BLaER1 (cell line): Measurements from ENCODE around the gene FBRSL1.
A peak's percentile ranks its signal among the peaks of the same experiment; 100 is the strongest.
"Not testable (repeated sequence)": the region's sequence is repeated elsewhere in the genome, so short reads cannot be mapped to it uniquely, and the experiment has no call there.

Experiments
- H3K27ac ChIP-seq: shearing (Covaris generic); formaldehyde crosslinking; 2 replicates; pipeline ENCODE4 v1.8.1; 2022
- H3K27me3 ChIP-seq: shearing (Covaris generic); formaldehyde crosslinking; 2 replicates; pipeline ENCODE4 v1.8.1; 2022
- H3K36me3 ChIP-seq: shearing (Covaris generic); formaldehyde crosslinking; 2 replicates; pipeline ENCODE4 v1.8.1; 2022
- H3K4me1 ChIP-seq: shearing (Covaris generic); formaldehyde crosslinking; 2 replicates; pipeline ENCODE4 v1.8.1; 2022
- H3K4me2 ChIP-seq: shearing (Covaris generic); formaldehyde crosslinking; 2 replicates; pipeline ENCODE4 v1.8.1; 2022
- H3K4me3 ChIP-seq: shearing (Covaris generic); formaldehyde crosslinking; 2 replicates; pipeline ENCODE4 v1.8.1; 2022
- H3K9ac ChIP-seq: shearing (Covaris generic); formaldehyde crosslinking; 2 replicates; pipeline ENCODE4 v1.8.1; 2022
- H3K9me3 ChIP-seq: shearing (Covaris generic); formaldehyde crosslinking; 2 replicates; pipeline ENCODE4 v1.8.1; 2022
- H4K20me1 ChIP-seq: shearing (Covaris generic); formaldehyde crosslinking; 2 replicates; pipeline ENCODE4 v1.8.1; 2022
- Cebpa-rat ChIP-seq: shearing (Covaris generic); IDR thresholded peaks from 2 replicates; pipeline ENCODE4 v1.8.1; 2022

FBRSL1 gene

DNA sequence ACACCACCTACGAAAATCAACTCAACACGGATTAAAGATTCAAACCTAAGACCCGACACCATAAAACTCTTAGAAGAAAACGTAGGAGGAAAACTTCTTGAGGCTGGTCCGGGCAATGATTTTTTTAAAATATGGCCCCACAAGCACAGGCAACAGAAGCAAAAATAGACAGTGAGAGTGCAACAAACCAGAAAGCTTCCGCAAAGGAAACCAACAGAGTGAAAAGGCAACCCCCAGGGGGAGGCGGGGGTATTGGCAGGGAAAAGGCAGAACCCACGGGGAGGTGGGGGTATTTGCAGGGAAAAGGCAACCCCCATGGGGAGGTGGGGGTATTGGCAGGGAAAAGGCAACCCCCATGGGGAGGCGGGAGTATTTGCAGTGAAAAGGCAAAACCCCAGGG, 20.5 kb upstream of the FBRSL1 start:
- Histone ChIP-seq H3K4me3 (peak overlapping the region; percentile 49; the same call in 1 of the 2 replicates), H3K9me3 (no peaks in the 10 kb centered on the region), H3K36me3 (no peaks in the 10 kb centered on the region), H3K9ac (peak overlapping the region; percentile 64), H3K27me3 (no peaks in the 10 kb centered on the region), H3K27ac (peak overlapping the region; percentile 79), H3K4me1 (peaks cover 76% of the 10 kb centered on the region), H3K4me2 (peak overlapping the region; percentile 85), H4K20me1 (peaks cover 13% of the 10 kb centered on the region; the same call in 1 of the 2 replicates)
- TF ChIP-seq Cebpa-rat, result no peak

DNA sequence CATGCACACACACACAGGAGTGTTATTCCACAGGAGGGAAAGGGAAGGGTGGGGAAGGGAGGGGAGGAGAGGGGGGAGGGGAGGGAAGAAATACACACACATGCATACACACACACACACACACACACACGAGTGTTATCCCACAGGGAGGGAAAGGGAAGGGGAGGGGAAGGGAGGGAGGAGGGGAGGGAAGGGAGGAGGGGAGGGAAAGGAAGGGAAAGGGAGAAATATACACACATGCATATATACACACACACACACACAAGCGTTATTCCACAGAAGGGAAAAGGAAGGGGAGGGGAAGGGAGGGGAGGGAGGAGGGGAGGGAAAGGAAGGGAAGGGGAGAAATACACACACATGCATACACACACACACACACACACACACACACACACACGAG, 19.6 kb upstream of the FBRSL1 start:
- H3K9me3 ChIP-seq, result no peaks in the 10 kb centered on the region
- no peaks in the 10 kb centered on the region for H3K27me3 ChIP-seq
- H3K36me3 ChIP-seq, result no peaks in the 10 kb centered on the region
- H3K4me1 ChIP-seq, result peaks cover 68% of the 10 kb centered on the region
- H3K9ac ChIP-seq, result no peak overlapping the region
- H3K4me3 ChIP-seq, result no peak overlapping the region
- TF ChIP-seq Cebpa-rat, result no peak
- H3K4me2 ChIP-seq, result peak overlapping the region; percentile 85
- peaks cover 13% of the 10 kb centered on the region; the same call in 1 of the 2 replicates for H4K20me1 ChIP-seq
- H3K27ac ChIP-seq, result no peak overlapping the region

DNA sequence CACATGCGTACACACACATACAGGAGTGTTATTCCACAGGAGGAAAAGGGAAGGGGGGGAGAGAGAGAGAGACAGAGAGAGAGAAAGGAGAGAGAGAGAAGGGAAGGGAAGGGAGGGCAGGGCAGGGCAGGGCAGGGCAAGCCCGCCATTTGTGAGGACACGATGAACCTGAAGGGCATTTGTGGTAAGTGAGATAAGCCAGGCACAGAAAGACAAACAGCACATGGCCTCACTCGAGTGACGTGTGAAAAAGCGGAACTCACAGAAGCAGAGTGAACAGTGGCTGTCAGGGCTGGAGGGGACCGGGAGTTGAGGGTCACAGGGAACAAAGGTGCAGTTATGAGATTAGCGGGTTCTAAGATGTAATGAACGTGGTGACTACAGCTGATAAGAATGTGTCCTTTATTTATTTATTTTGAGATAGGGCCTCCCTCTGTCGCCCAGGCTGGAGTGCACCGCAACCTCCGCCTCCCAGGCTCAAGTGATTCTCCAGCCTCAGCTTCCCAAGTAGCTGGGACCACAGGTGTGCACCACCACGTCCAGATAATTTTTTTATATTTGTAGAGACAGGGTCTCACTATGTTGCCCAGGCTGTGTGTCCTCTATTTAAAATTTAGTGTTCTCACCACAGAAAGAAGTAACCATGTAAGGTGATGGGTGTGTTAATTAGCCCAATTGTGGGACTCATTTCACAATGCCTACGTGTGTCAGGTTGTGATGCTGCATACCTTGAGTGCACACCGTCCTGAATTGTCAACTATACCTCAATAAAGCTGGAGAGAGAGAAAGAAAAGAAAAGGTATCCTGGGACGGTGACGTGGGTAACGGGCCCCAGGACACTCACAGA, 18.7 kb upstream of the FBRSL1 start:
- Histone ChIP-seq H3K9me3 (no peaks in the 10 kb centered on the region), H3K4me3 (peak overlapping the region; percentile 71), H3K4me2 (peak overlapping the region; percentile 88), H4K20me1 (peaks cover 7% of the 10 kb centered on the region; the same call in 1 of the 2 replicates), H3K27ac (peak overlapping the region; percentile 79), H3K27me3 (no peaks in the 10 kb centered on the region), H3K36me3 (no peaks in the 10 kb centered on the region), H3K9ac (peak overlapping the region; percentile 78), H3K4me1 (peaks cover 68% of the 10 kb centered on the region)
- TF ChIP-seq Cebpa-rat, result no peak

DNA sequence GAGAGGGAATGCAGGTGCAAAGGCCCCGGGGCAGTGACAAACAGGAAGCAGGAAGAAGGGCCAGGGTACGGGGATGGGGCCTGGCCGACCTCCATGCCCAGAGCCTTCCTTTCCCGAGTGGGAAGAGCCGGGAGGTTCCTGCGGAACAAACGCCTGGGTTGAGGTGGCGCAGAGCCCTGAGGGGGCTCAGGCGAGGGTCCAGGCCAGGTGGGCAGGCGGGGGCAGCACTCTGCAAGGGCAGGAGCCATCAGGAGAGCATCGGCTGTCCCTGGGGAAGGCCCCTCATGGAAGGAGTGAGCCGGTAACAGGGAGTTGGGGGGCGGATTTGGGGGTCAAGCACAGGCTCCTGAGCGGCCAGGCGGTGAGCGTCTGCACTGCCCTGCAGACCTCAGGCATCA, 18.1 kb upstream of the FBRSL1 start:
- peak overlapping the region; percentile 71 for H3K4me3 ChIP-seq

DNA sequence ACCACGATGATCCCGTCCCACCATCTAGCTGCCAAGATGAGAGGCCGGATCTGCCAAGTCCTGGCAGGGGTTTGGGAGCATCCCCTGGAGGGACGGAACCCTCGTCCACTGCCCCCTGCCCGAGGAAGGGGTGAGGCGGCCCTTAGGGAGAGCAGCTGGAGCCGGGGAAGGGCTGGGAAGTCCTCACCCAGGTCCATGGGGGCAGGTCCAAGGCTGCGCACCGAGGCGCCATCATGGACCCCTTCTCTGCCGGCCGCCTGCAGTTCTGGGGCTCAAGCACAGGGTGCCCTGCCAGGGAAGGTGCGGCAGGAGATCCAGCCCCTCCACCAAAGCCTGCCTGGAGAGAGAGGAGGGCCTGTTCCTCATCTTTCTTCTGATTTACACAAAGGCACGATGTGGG, 17.6 kb upstream of the FBRSL1 start:
- no peaks in the 10 kb centered on the region for H3K27me3 ChIP-seq
- H3K4me2 ChIP-seq, result peak overlapping the region; percentile 88
- H3K4me1 ChIP-seq, result peaks cover 68% of the 10 kb centered on the region
- peak overlapping the region; percentile 71 for H3K4me3 ChIP-seq
- H3K27ac ChIP-seq, result peak overlapping the region; percentile 79
- H3K36me3 ChIP-seq, result no peaks in the 10 kb centered on the region
- H4K20me1 ChIP-seq, result no peaks in the 10 kb centered on the region
- no peak for TF ChIP-seq Cebpa-rat
- peak overlapping the region; percentile 78 for H3K9ac ChIP-seq
- no peaks in the 10 kb centered on the region for H3K9me3 ChIP-seq

More for the DNA sequence above, 18.1 kb upstream of the FBRSL1 start:
- Histone ChIP-seq H3K9ac (peak overlapping the region; percentile 78), H3K9me3 (no peaks in the 10 kb centered on the region), H4K20me1 (peaks cover 1% of the 10 kb centered on the region; the same call in 1 of the 2 replicates), H3K27ac (peak overlapping the region; percentile 79), H3K4me1 (peaks cover 68% of the 10 kb centered on the region), H3K27me3 (no peaks in the 10 kb centered on the region), H3K4me2 (peak overlapping the region; percentile 88), H3K36me3 (no peaks in the 10 kb centered on the region)
- no peak for TF ChIP-seq Cebpa-rat

DNA sequence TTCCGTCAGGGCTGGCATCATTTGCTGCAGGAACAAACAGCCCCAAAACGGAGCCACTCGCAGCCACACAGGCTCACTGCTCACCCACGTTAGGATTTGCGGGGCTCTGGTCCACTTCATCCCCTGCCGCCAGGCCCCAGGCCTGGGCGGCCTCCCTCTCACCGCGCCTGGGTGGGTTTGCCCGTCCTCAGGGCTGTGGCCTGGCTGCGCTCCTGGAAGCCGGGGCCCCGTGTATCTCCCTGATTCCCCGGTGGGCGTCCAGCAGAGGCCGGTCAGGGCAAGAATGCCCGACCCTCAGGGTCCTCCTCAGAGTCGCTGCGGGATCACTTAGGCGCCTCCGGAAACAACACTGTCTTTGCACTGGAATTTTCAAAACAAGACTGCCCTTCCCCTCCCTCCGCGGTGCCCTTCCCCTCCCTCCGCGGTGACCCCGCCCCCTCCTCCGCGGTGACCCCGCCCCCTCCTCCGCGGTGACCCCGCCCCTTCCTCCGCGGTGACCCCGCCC, 15.7 kb upstream of the FBRSL1 start:
- Histone ChIP-seq H3K27me3 (no peaks in the 10 kb centered on the region), H4K20me1 (no peaks in the 10 kb centered on the region), H3K9ac (peak overlapping the region; percentile 73), H3K36me3 (no peaks in the 10 kb centered on the region), H3K27ac (peak overlapping the region; percentile 65), H3K9me3 (no peaks in the 10 kb centered on the region), H3K4me1 (peaks cover 68% of the 10 kb centered on the region), H3K4me3 (peak overlapping the region; percentile 72), H3K4me2 (peak overlapping the region; percentile 67)
- TF ChIP-seq Cebpa-rat, result no peak

DNA sequence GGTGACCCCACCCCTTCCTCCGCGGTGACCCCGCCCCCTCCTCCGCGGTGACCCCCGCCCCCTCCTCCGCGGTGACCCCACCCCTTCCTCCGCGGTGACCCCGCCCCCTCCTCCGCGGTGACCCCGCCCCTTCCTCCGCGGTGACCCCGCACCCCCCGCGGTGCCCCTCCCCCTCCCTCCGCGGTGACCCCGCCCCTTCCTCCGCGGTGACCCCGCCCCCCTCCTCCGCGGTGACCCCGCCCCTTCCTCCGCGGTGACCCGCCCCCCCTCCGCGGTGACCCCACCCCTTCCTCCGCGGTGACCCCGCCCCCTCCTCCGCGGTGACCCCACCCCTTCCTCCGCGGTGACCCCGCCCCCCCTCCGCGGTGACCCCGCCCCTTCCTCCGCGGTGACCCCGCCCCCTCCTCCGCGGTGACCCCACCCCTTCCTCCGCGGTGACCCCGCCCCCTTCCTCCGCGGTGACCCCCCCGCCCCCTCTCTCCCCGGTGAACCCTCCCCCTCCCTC, 15.1 kb upstream of the FBRSL1 start:
- H3K27me3 ChIP-seq, H3K4me3 ChIP-seq, H3K9me3 ChIP-seq, H3K4me2 ChIP-seq, H3K9ac ChIP-seq, H3K36me3 ChIP-seq, H3K27ac ChIP-seq, H4K20me1 ChIP-seq: not testable (repeated sequence)
- peaks cover 68% of the 10 kb centered on the region for H3K4me1 ChIP-seq

DNA sequence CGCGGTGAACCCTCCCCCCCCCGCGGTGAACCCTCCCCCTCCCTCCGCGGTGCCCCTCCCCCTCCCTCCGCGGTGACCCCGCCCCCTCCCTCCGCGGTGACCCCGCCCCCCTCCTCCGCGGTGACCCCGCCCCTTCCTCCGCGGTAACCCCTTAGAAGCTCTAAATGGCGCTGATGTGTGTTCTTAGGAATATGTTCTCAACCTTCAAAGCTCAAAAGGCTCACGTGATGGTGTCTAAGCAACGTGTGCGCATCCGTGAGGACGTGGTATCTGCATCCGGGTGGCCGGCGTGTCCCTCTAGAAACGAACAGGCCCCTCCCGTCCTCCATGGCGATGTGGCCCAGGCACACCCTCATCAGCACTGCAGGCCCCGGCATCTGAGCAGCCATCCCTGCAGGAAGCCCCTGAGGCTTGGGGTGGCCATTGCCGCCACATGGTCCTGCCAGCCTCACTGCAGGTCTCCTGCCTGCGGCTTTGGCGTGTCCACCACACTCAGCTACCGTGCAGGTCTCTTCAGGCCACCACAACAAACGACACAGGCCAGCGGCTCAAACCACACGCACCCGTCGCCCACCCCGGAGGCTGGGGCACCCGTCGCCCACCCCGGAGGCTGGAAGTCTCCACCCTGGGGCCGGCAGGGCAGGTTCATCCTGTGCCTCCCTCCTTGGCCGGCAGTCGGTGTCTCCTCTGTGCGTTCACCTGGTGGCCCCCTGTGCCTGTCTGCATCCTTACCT, 14.5 kb upstream of the FBRSL1 start:
- Histone ChIP-seq H3K4me1 (peaks cover 70% of the 10 kb centered on the region), H3K27me3 (no peaks in the 10 kb centered on the region), H3K27ac (peak overlapping the region; percentile 84), H3K9ac (peak overlapping the region; percentile 64; the same call in 1 of the 2 replicates), H3K36me3 (no peaks in the 10 kb centered on the region), H3K4me3 (peak overlapping the region; percentile 52), H3K4me2 (peak overlapping the region; percentile 94), H4K20me1 (no peaks in the 10 kb centered on the region), H3K9me3 (no peaks in the 10 kb centered on the region)
- TF ChIP-seq Cebpa-rat, result no peak

DNA sequence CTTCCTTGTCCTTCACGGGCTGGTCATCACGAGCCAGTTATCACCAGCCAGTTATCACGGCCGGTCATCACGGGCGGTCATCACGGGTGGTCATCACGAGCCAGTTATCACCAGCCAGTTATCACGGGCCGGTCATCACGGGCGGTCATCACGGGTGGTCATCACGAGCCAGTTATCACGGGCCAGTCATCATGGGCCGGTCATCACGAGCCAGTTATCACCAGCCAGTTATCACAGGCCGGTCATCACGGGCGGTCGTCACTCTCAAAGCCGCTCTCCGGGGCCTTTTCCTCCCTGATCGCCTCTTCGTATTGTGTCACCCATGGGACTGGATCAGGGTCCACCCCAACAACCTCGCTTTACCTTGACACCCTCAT, 13.9 kb upstream of the FBRSL1 start:
- Histone ChIP-seq H3K4me3 (peak overlapping the region; percentile 52), H3K27ac (peak overlapping the region; percentile 84), H3K4me1 (peaks cover 73% of the 10 kb centered on the region), H4K20me1 (no peaks in the 10 kb centered on the region), H3K36me3 (no peaks in the 10 kb centered on the region), H3K27me3 (no peaks in the 10 kb centered on the region), H3K9ac (peak overlapping the region; percentile 64), H3K9me3 (no peaks in the 10 kb centered on the region), H3K4me2 (peak overlapping the region; percentile 94)
- TF ChIP-seq Cebpa-rat, result no peak

DNA sequence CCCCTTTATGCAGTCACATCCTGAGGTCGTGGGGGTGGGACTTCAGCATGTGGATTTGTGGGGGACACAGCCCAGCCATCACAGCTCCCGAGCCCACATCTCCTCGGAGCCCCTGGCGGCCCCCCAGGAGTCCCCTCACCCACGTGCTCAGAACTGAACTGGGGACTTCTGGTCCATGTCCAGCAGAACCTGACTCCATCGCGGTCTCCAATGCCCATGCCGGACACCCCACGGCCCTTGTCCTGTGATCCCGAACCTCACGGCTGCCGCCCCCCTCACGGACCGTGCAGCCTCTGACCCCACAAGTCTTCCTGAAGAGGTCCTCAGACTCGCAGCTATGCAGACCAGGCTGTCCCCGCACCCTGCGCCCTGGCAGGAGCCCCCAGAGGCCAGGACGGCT, 13.5 kb upstream of the FBRSL1 start:
- Histone ChIP-seq H3K4me3 (peak overlapping the region; percentile 52), H3K4me2 (peak overlapping the region; percentile 94), H3K4me1 (peaks cover 73% of the 10 kb centered on the region), H4K20me1 (no peaks in the 10 kb centered on the region), H3K27me3 (no peaks in the 10 kb centered on the region), H3K36me3 (no peaks in the 10 kb centered on the region), H3K9me3 (no peaks in the 10 kb centered on the region), H3K27ac (peak overlapping the region; percentile 84), H3K9ac (peak overlapping the region; percentile 64)
- no peak for TF ChIP-seq Cebpa-rat
